HEK293 (cell line): ENCODE data around the gene SF1.

Experiments used
- HOXD13 ChIP-seq: sonication (generic); formaldehyde crosslinking; IDR thresholded peaks from 2 replicates; pipeline ENCODE4 v1.8.0; 2022; ENCODE audit warnings: missing genetic modification reagents, borderline replicate concordance
- SCRT2 ChIP-seq: fragments of 450-650 bp; formaldehyde crosslinking; IDR thresholded peaks from 2 replicates; pipeline ENCODE4 v1.5.1; 2016; ENCODE audit warnings: missing biosample characterization, missing genetic modification characterization
- SP2 ChIP-seq: fragments of 450-650 bp; formaldehyde crosslinking; IDR thresholded peaks from 2 replicates; pipeline ENCODE4 v1.5.1; 2016; ENCODE audit warnings: missing biosample characterization, missing genetic modification characterization
- TRIM28 ChIP-seq: IDR thresholded peaks from 2 replicates; pipeline ENCODE4 v1.6.1; 2011; ENCODE audit warnings: low read length, control low read depth, borderline replicate concordance
- ZBTB21 ChIP-seq: fragments of 450-650 bp; formaldehyde crosslinking; IDR thresholded peaks from 2 replicates; pipeline ENCODE4 v1.5.1; 2017; ENCODE audit warnings: missing biosample characterization, missing genetic modification characterization
- ZFHX2 ChIP-seq: fragments of 450-650 bp; formaldehyde crosslinking; conservative IDR thresholded peaks from 2 replicates; pipeline ENCODE4 v1.5.1; 2016; ENCODE audit warnings: missing biosample characterization, missing genetic modification characterization
- ZNF112 ChIP-seq: fragments of 450-650 bp; formaldehyde crosslinking; IDR thresholded peaks from 2 replicates; pipeline ENCODE4 v1.5.0; 2017; ENCODE audit warnings: missing biosample characterization, missing genetic modification characterization
- ZNF146 ChIP-seq: fragments of 450-650 bp; formaldehyde crosslinking; IDR thresholded peaks from 2 replicates; pipeline ENCODE4 v1.5.1; 2016; ENCODE audit warnings: missing biosample characterization, missing genetic modification characterization
- ZNF157 ChIP-seq: fragments of 450-650 bp; formaldehyde crosslinking; IDR thresholded peaks from 2 replicates; pipeline ENCODE4 v1.5.1; 2016; ENCODE audit warnings: missing biosample characterization, missing genetic modification characterization
- ZNF223 ChIP-seq: fragments of 450-650 bp; formaldehyde crosslinking; IDR thresholded peaks from 2 replicates; pipeline ENCODE4 v1.5.1; 2016; ENCODE audit warnings: missing biosample characterization, missing genetic modification characterization
- ZNF354C ChIP-seq: fragments of 450-650 bp; formaldehyde crosslinking; IDR thresholded peaks from 2 replicates; pipeline ENCODE4 v1.5.1; 2016; ENCODE audit warnings: missing biosample characterization, missing genetic modification characterization, low read depth, borderline replicate concordance
- ZNF366 ChIP-seq: fragments of 450-650 bp; formaldehyde crosslinking; conservative IDR thresholded peaks from 2 replicates; pipeline ENCODE4 v1.5.1; 2016; ENCODE audit warnings: missing biosample characterization, missing genetic modification characterization
- ZNF391 ChIP-seq: fragments of 450-650 bp; formaldehyde crosslinking; IDR thresholded peaks from 2 replicates; pipeline ENCODE4 v1.5.1; 2016; ENCODE audit warnings: low read depth, missing biosample characterization, missing genetic modification characterization, borderline replicate concordance
- ZNF423 ChIP-seq: fragments of 450-650 bp; formaldehyde crosslinking; IDR thresholded peaks from 2 replicates; pipeline ENCODE4 v1.5.1; 2016; ENCODE audit warnings: missing biosample characterization, missing genetic modification characterization
- ZNF510 ChIP-seq: fragments of 450-650 bp; formaldehyde crosslinking; IDR thresholded peaks from 2 replicates; pipeline ENCODE4 v1.5.1; 2018; ENCODE audit warnings: mild to moderate bottlenecking, missing genetic modification characterization, missing biosample characterization; ENCODE audit not compliant: insufficient replicate concordance
- ZNF571 ChIP-seq: fragments of 450-650 bp; formaldehyde crosslinking; IDR thresholded peaks from 2 replicates; pipeline ENCODE4 v1.5.0; 2017; ENCODE audit warnings: missing biosample characterization, missing genetic modification characterization
- ZNF623 ChIP-seq: fragments of 450-650 bp; formaldehyde crosslinking; IDR thresholded peaks from 2 replicates; pipeline ENCODE4 v1.5.1; 2016; ENCODE audit warnings: missing biosample characterization, missing genetic modification characterization
- ZNF629 ChIP-seq: fragments of 450-650 bp; formaldehyde crosslinking; IDR thresholded peaks from 2 replicates; pipeline ENCODE4 v1.5.1; 2017; ENCODE audit warnings: missing biosample characterization, missing genetic modification characterization
- ZNF660 ChIP-seq: fragments of 450-650 bp; IDR thresholded peaks from 2 replicates; pipeline ENCODE4 v1.5.1; 2018; ENCODE audit warnings: missing biosample characterization, mild to moderate bottlenecking, missing genetic modification characterization
- ZNF677 ChIP-seq: fragments of 450-650 bp; IDR thresholded peaks from 2 replicates; pipeline ENCODE4 v1.5.0; 2018; ENCODE audit warnings: missing biosample characterization, mild to moderate bottlenecking, missing genetic modification characterization, moderate library complexity
- ZXDB ChIP-seq: fragments of 450-650 bp; formaldehyde crosslinking; IDR thresholded peaks from 2 replicates; pipeline ENCODE4 v1.5.1; 2016; ENCODE audit warnings: missing biosample characterization, missing genetic modification characterization
- TF ChIP-seq, protein P1 (sequence below): fragments of 450-650 bp; formaldehyde crosslinking; IDR thresholded peaks from 2 replicates; pipeline ENCODE4 v1.5.1; 2016; ENCODE audit warnings: missing biosample characterization, missing genetic modification characterization
- TF ChIP-seq, protein P2 (sequence below): IDR thresholded peaks from 2 replicates; pipeline ENCODE4 v1.6.1; 2011; ENCODE audit warnings: mild to moderate bottlenecking, low read depth, low read length, borderline replicate concordance
- TF ChIP-seq, protein P3 (sequence below): fragments of 450-650 bp; formaldehyde crosslinking; IDR thresholded peaks from 2 replicates; pipeline ENCODE4 v1.5.1; 2016; ENCODE audit warnings: missing biosample characterization, missing genetic modification characterization
- TF ChIP-seq, protein P4 (sequence below): fragments of 450-650 bp; formaldehyde crosslinking; conservative IDR thresholded peaks from 2 replicates; pipeline ENCODE4 v1.5.1; 2016; ENCODE audit warnings: low read depth, missing biosample characterization, missing genetic modification characterization
- TF ChIP-seq, protein P5 (sequence below): fragments of 450-650 bp; formaldehyde crosslinking; IDR thresholded peaks from 2 replicates; pipeline ENCODE4 v1.5.1; 2017; ENCODE audit warnings: missing biosample characterization, missing genetic modification characterization
- TF ChIP-seq, protein P6 (sequence below): fragments of 450-650 bp; formaldehyde crosslinking; IDR thresholded peaks from 2 replicates; pipeline ENCODE4 v1.5.1; 2016; ENCODE audit warnings: missing biosample characterization, missing genetic modification characterization, borderline replicate concordance

SF1 gene

DNA sequence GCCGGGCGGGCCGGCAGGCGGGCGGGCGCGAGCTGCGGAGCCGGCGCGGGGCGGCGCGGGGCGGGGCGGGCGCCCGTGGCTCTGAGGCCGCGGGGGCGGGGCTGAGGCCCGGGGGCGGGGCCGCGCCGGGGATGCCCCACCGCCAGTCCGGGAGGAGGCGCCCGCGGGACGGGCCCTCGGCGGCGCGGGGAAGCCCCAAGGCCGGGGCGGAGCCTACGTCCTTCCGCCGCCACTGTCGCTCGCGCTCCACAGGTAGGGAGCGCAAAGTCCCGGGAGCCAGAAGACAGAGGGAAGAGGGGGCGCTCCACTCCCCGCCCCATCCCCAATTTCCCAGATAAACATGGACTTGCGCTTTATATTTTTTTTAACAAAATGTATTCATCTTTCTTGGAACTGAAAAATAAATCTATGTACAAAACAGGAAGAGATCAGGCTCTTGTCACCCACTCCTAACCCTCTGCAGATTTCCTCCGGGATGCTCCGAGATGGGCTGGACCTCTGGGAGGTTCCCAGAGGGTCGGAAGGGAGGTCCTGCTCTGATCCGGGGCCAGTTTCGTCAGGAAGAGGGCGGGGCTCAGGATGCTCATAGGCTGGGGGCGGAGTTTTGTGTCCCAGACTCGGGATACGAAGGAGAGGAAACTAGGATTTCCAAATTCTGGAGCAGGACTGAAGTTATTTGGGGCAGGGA is 25.0 kb upstream of the SF1 start, which contains the start of gene MAP4K2 (continued):
- TF ChIP-seq ZNF223 (tag by site-specific recombination): no peak
- no peak for TF ChIP-seq ZNF354C (tag by site-specific recombination)
- TF ChIP-seq TRIM28: no peak
- no peak for TF ChIP-seq ZNF391 (tag by site-specific recombination)
- TF ChIP-seq, protein P1, sequence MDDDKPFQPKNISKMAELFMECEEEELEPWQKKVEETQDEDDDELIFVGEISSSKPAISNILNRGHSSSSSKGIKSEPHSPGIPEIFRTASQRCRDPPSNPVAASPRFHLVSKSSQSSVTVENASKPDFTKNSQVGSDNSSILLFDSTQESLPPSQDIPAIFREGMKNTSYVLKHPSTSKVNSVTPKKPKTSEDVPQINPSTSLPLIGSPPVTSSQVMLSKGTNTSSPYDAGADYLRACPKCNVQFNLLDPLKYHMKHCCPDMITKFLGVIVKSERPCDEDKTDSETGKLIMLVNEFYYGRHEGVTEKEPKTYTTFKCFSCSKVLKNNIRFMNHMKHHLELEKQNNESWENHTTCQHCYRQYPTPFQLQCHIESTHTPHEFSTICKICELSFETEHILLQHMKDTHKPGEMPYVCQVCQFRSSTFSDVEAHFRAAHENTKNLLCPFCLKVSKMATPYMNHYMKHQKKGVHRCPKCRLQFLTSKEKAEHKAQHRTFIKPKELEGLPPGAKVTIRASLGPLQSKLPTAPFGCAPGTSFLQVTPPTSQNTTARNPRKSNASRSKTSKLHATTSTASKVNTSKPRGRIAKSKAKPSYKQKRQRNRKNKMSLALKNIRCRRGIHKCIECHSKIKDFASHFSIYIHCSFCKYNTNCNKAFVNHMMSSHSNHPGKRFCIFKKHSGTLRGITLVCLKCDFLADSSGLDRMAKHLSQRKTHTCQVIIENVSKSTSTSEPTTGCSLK (tag by site-specific recombination): no peak
- TF ChIP-seq ZNF660: no peak
- TF ChIP-seq, protein P2, sequence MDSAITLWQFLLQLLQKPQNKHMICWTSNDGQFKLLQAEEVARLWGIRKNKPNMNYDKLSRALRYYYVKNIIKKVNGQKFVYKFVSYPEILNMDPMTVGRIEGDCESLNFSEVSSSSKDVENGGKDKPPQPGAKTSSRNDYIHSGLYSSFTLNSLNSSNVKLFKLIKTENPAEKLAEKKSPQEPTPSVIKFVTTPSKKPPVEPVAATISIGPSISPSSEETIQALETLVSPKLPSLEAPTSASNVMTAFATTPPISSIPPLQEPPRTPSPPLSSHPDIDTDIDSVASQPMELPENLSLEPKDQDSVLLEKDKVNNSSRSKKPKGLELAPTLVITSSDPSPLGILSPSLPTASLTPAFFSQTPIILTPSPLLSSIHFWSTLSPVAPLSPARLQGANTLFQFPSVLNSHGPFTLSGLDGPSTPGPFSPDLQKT: no peak
- no peak for TF ChIP-seq ZNF157 (tag by site-specific recombination)
- no peak for TF ChIP-seq ZNF510 (tag by site-specific recombination)
- no peak for TF ChIP-seq ZNF146 (tag by site-specific recombination)
- TF ChIP-seq ZNF677: no peak
- TF ChIP-seq ZFHX2 (tag by site-specific recombination): no peak
- TF ChIP-seq, protein P3, sequence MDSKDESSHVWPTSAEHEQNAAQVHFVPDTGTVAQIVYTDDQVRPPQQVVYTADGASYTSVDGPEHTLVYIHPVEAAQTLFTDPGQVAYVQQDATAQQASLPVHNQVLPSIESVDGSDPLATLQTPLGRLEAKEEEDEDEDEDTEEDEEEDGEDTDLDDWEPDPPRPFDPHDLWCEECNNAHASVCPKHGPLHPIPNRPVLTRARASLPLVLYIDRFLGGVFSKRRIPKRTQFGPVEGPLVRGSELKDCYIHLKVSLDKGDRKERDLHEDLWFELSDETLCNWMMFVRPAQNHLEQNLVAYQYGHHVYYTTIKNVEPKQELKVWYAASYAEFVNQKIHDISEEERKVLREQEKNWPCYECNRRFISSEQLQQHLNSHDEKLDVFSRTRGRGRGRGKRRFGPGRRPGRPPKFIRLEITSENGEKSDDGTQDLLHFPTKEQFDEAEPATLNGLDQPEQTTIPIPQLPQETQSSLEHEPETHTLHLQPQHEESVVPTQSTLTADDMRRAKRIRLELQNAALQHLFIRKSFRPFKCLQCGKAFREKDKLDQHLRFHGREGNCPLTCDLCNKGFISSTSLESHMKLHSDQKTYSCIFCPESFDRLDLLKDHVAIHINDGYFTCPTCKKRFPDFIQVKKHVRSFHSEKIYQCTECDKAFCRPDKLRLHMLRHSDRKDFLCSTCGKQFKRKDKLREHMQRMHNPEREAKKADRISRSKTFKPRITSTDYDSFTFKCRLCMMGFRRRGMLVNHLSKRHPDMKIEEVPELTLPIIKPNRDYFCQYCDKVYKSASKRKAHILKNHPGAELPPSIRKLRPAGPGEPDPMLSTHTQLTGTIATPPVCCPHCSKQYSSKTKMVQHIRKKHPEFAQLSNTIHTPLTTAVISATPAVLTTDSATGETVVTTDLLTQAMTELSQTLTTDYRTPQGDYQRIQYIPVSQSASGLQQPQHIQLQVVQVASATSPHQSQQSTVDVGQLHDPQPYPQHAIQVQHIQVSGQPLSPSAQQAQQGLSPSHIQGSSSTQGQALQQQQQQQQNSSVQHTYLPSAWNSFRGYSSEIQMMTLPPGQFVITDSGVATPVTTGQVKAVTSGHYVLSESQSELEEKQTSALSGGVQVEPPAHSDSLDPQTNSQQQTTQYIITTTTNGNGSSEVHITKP (tag by site-specific recombination): peak; percentile 95
- no peak for TF ChIP-seq ZNF366 (tag by site-specific recombination)
- no peak for TF ChIP-seq ZNF571
- TF ChIP-seq, protein P4, sequence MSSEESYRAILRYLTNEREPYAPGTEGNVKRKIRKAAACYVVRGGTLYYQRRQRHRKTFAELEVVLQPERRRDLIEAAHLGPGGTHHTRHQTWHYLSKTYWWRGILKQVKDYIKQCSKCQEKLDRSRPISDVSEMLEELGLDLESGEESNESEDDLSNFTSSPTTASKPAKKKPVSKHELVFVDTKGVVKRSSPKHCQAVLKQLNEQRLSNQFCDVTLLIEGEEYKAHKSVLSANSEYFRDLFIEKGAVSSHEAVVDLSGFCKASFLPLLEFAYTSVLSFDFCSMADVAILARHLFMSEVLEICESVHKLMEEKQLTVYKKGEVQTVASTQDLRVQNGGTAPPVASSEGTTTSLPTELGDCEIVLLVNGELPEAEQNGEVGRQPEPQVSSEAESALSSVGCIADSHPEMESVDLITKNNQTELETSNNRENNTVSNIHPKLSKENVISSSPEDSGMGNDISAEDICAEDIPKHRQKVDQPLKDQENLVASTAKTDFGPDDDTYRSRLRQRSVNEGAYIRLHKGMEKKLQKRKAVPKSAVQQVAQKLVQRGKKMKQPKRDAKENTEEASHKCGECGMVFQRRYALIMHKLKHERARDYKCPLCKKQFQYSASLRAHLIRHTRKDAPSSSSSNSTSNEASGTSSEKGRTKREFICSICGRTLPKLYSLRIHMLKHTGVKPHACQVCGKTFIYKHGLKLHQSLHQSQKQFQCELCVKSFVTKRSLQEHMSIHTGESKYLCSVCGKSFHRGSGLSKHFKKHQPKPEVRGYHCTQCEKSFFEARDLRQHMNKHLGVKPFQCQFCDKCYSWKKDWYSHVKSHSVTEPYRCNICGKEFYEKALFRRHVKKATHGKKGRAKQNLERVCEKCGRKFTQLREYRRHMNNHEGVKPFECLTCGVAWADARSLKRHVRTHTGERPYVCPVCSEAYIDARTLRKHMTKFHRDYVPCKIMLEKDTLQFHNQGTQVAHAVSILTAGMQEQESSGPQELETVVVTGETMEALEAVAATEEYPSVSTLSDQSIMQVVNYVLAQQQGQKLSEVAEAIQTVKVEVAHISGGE (tag by site-specific recombination): no peak
- TF ChIP-seq, protein P5, sequence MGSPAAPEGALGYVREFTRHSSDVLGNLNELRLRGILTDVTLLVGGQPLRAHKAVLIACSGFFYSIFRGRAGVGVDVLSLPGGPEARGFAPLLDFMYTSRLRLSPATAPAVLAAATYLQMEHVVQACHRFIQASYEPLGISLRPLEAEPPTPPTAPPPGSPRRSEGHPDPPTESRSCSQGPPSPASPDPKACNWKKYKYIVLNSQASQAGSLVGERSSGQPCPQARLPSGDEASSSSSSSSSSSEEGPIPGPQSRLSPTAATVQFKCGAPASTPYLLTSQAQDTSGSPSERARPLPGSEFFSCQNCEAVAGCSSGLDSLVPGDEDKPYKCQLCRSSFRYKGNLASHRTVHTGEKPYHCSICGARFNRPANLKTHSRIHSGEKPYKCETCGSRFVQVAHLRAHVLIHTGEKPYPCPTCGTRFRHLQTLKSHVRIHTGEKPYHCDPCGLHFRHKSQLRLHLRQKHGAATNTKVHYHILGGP (tag by site-specific recombination): no peak
- TF ChIP-seq ZXDB (tag by site-specific recombination): peak; percentile 25; the same call in 1 of the 2 replicates
- TF ChIP-seq HOXD13 (CRISPR knock-in tag): no peak
- peak; percentile 67 for TF ChIP-seq SP2
- TF ChIP-seq ZNF629: peak; percentile 38; the same call in 1 of the 2 replicates
- no peak for TF ChIP-seq ZNF423 (tag by site-specific recombination)
- no peak for TF ChIP-seq ZNF623
- TF ChIP-seq ZNF112: no peak
- peak; percentile 94 for TF ChIP-seq SCRT2 (tag by site-specific recombination)
- TF ChIP-seq, protein P6, sequence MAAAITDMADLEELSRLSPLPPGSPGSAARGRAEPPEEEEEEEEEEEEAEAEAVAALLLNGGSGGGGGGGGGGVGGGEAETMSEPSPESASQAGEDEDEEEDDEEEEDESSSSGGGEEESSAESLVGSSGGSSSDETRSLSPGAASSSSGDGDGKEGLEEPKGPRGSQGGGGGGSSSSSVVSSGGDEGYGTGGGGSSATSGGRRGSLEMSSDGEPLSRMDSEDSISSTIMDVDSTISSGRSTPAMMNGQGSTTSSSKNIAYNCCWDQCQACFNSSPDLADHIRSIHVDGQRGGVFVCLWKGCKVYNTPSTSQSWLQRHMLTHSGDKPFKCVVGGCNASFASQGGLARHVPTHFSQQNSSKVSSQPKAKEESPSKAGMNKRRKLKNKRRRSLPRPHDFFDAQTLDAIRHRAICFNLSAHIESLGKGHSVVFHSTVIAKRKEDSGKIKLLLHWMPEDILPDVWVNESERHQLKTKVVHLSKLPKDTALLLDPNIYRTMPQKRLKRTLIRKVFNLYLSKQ (tag by site-specific recombination): no peak
- no peak for TF ChIP-seq ZBTB21 (tag by site-specific recombination)
